ENCODE measurements around the gene RITA1. TPM values are rescaled to one million over a fixed set of nuclear protein-coding genes. Genes with fewer than 3 reads are reported as not detected.
"Not testable (repeated sequence)": the region's sequence is repeated elsewhere in the genome, so short reads cannot be mapped to it uniquely, and the experiment has no call there.

RITA1 gene
- total RNA-seq, 4 donors from 2014 or later = 12.3 to 21.4 (median 16.2) TPM

- no peak overlapping the region for H3K27ac ChIP-seq (replicated peaks in 1 of 4)
- DNase-seq (ENCODE audit: extremely low spot score) = no peak
- H3K36me3 ChIP-seq = no peaks in the 10 kb centered on the region
- H3K4me1 ChIP-seq = peaks cover 0 to 3% (median 0%) of the 10 kb centered on the region in 4 donors
- TF ChIP-seq POLR2AphosphoS5 (IDR thresholded peaks at IDR 0.05) (no peak), EP300 (IDR thresholded peaks at IDR 0.05) (no peak), POLR2A (IDR thresholded peaks at IDR 0.05; ENCODE audit: low read depth) (no peak)
- TF ChIP-seq, protein P1, sequence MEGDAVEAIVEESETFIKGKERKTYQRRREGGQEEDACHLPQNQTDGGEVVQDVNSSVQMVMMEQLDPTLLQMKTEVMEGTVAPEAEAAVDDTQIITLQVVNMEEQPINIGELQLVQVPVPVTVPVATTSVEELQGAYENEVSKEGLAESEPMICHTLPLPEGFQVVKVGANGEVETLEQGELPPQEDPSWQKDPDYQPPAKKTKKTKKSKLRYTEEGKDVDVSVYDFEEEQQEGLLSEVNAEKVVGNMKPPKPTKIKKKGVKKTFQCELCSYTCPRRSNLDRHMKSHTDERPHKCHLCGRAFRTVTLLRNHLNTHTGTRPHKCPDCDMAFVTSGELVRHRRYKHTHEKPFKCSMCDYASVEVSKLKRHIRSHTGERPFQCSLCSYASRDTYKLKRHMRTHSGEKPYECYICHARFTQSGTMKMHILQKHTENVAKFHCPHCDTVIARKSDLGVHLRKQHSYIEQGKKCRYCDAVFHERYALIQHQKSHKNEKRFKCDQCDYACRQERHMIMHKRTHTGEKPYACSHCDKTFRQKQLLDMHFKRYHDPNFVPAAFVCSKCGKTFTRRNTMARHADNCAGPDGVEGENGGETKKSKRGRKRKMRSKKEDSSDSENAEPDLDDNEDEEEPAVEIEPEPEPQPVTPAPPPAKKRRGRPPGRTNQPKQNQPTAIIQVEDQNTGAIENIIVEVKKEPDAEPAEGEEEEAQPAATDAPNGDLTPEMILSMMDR (IDR thresholded peaks at IDR 0.05) = no peak
- intact Hi-C loops (cut with DNase I) = loop anchor here (10.0 kb wide), 1 partner anchor 223 kb away; the partner anchor contains the start of gene SDSL
- no peak overlapping the region for H3K4me3 ChIP-seq
- no peaks in the 10 kb centered on the region for H3K27me3 ChIP-seq
- 96% methylated on average over 10 of the region's 14 CpGs for WGBS
- no peaks in the 10 kb centered on the region for H3K9me3 ChIP-seq
Measured at GRCh38 chr12:113201187-113202177, 16.0 kb downstream of the RITA1 start.

GRCh38 chr12:113202300-113203075, 17.0 kb downstream of the RITA1 start:
- 96% methylated on average over 4 of the region's 4 CpGs for WGBS
- intact Hi-C loops (cut with DNase I) = loop anchor here (10.0 kb wide), 1 partner anchor 222 kb away; the partner anchor contains the start of gene SDSL
- DNase-seq (ENCODE audit: extremely low spot score) = no peak
- Histone ChIP-seq H3K27ac (replicated peaks in 1 of 4) (no peak overlapping the region), H3K4me3 (no peak overlapping the region), H3K27me3 (no peaks in the 10 kb centered on the region), H3K4me1 (peaks cover 0 to 2% (median 0%) of the 10 kb centered on the region in 4 donors), H3K9me3 (no peaks in the 10 kb centered on the region), H3K36me3 (no peaks in the 10 kb centered on the region)
- TF ChIP-seq, protein P1 (IDR thresholded peaks at IDR 0.05) = no peak
- TF ChIP-seq POLR2A (IDR thresholded peaks at IDR 0.05; ENCODE audit: low read depth) = no peak
- TF ChIP-seq POLR2AphosphoS5 (IDR thresholded peaks at IDR 0.05) = no peak
- no peak for TF ChIP-seq EP300 (IDR thresholded peaks at IDR 0.05)

GRCh38 chr12:113203852-113204760, 18.6 kb downstream of the RITA1 start:
- no peak for TF ChIP-seq EP300 (IDR thresholded peaks at IDR 0.05)
- no peak for TF ChIP-seq POLR2A (IDR thresholded peaks at IDR 0.05; ENCODE audit: low read depth)
- TF ChIP-seq, protein P1 (IDR thresholded peaks at IDR 0.05) = no peak
- TF ChIP-seq POLR2AphosphoS5 (IDR thresholded peaks at IDR 0.05) = no peak
- H3K27ac ChIP-seq (replicated peaks in 1 of 4) = no peak overlapping the region
- no peak for DNase-seq (ENCODE audit: extremely low spot score)
- no peaks in the 10 kb centered on the region for H3K9me3 ChIP-seq
- H3K27me3 ChIP-seq = no peaks in the 10 kb centered on the region
- no peaks in the 10 kb centered on the region for H3K36me3 ChIP-seq
- no peak overlapping the region for H3K4me3 ChIP-seq
- WGBS = 91% methylated on average over 8 of the region's 8 CpGs
- peaks cover 0 to 7% (median 3%) of the 10 kb centered on the region in 4 donors for H3K4me1 ChIP-seq
- intact Hi-C loops (cut with DNase I) = loop anchor here (10.0 kb wide), 1 partner anchor 221 kb away; the partner anchor contains the start of gene SDSL

- Histone ChIP-seq H3K27ac (replicated peaks in 1 of 4) (no peak overlapping the region), H3K9me3 (no peaks in the 10 kb centered on the region), H3K4me3 (no peak overlapping the region), H3K4me1 (peaks cover 0 to 8% (median 3%) of the 10 kb centered on the region in 4 donors), H3K27me3 (no peaks in the 10 kb centered on the region), H3K36me3 (no peaks in the 10 kb centered on the region)
- TF ChIP-seq EP300 (IDR thresholded peaks at IDR 0.05) (no peak), POLR2AphosphoS5 (IDR thresholded peaks at IDR 0.05) (no peak), POLR2A (IDR thresholded peaks at IDR 0.05; ENCODE audit: low read depth) (no peak)
- TF ChIP-seq, protein P1 (IDR thresholded peaks at IDR 0.05) = no peak
- WGBS = 87% methylated on average over 3 of the region's 3 CpGs
- no peak for DNase-seq (ENCODE audit: extremely low spot score)
- intact Hi-C loops (cut with DNase I) = loop anchor here (10.0 kb wide), 1 partner anchor 220 kb away; the partner anchor contains the start of gene SDSL
Measured at GRCh38 chr12:113204804-113205203, 19.3 kb downstream of the RITA1 start.

GRCh38 chr12:113206802-113207201, 21.3 kb downstream of the RITA1 start:
- not testable (repeated sequence) for H3K27me3 ChIP-seq; H3K27ac ChIP-seq (replicated peaks in 1 of 4); H3K36me3 ChIP-seq; H3K9me3 ChIP-seq; DNase-seq (ENCODE audit: extremely low spot score); H3K4me3 ChIP-seq; H3K4me1 ChIP-seq
- intact Hi-C loops (cut with DNase I) = loop anchor here (10.0 kb wide), 1 partner anchor 218 kb away; the partner anchor contains the start of gene SDSL
- WGBS = 96% methylated on average over 5 of the region's 5 CpGs

Data from esophagus muscularis mucosa (tissue), 4 donors.